Right lobe of liver (tissue), 6 donors: ENCODE results near the gene PER2. TPM values are rescaled to one million over a fixed set of nuclear protein-coding genes. Genes with fewer than 3 reads are reported as not detected.

Experiments
- ATAC-seq, 4 donors: fragments of 200-7000 bp; cut with Tn5 transposase; one replicate each; pipeline ENCODE4 v1.9.1; 2020; ENCODE audit warnings: mild to moderate bottlenecking in 4 of 4, moderate library complexity in 4 of 4
- DNase-seq, 3 donors: peaks; one replicate each; pipeline ENCODE4 v3.0.0-alpha.2; 2020
- H3K27ac ChIP-seq, 3 donors: fragments of 200-600 bp; one replicate each; pipeline ENCODE4 v1.8.0; 2022
- H3K27me3 ChIP-seq, 2 donors: fragments of 200-600 bp; one replicate each; pipeline ENCODE4 v1.8.0; 2022
- H3K36me3 ChIP-seq, 4 donors: fragments of 200-600 bp; sonication (generic) in 1 of 4; one replicate each; pipeline versions ENCODE4 v1.5.1 to v1.8.0; 2017 to 2022; ENCODE audit warnings: control low read depth in 1 of 4
- H3K4me1 ChIP-seq, 4 donors: fragments of 200-600 bp; sonication (generic) in 1 of 4; one replicate each; pipeline versions ENCODE4 v1.5.1 to v1.8.0; 2017 to 2022; ENCODE audit warnings: control low read depth in 1 of 4
- H3K4me3 ChIP-seq, 3 donors: fragments of 200-600 bp; one replicate each; pipeline ENCODE4 v1.8.0; 2022
- H3K9me3 ChIP-seq, 4 donors: fragments of 200-600 bp; sonication (generic) in 1 of 4; one replicate each; pipeline versions ENCODE4 v1.5.1 to v1.8.0; 2017 to 2022; ENCODE audit warnings: control low read depth in 1 of 4
- CTCF ChIP-seq, 4 donors: fragments of 200-600 bp in 3 of 4; fragments of 450-650 bp in 1 of 4; IDR thresholded peaks; one replicate each; pipeline versions ENCODE4 v1.5.1 to v1.8.0; 2016 to 2022; ENCODE audit warnings: antibody characterized with exemption in 4 of 4, mild to moderate bottlenecking in 2 of 4
- POLR2A ChIP-seq: fragments of 450-650 bp; IDR thresholded peaks from one replicate; pipeline ENCODE4 v1.6.1; 2017; ENCODE audit warnings: antibody characterized with exemption, mild to moderate bottlenecking
- WGBS: methylation state at CpG from one replicate; pipeline ENCODE4 v1.1.6; 2018; ENCODE audit warnings: low coverage, low lambda C conversion rate; ENCODE audit not compliant: insufficient coverage; ENCODE audit errors: missing lambda C conversion rate; 5-methylcytosine and 5-hydroxymethylcytosine counted together
- intact Hi-C, 2 donors: fragments of 100-400 bp; cut with DNase I; formaldehyde crosslinking; loops; one replicate each; pipeline versions ENCODE4 v1.11.2 to v1.14.1; 2022
- total RNA-seq, 6 experiments: library from RNA; depleted of rRNA in 2 of 6; stranded (reverse); fragments of >200 nt in 2 of 6; fragmentation: NEBNext Ultra II Directional in 3 of 6; extraction: Animal tissue kit (Norgen Biotek cat#: 25700) in 3 of 6; gene quantifications; one replicate each; pipeline versions ENCODE4 v1.1.0 to v1.2.4, GENCODE V29; 2016 to 2023
- donor health status: DM: no; HTN: yes; CAD: no.
- donor health status: DM: no; HTN: no; CAD: no.
- donor health status: DM: no; HTN: no; CAD: no.
- donor health status: DM: no; HTN: yes; CAD: no.
- donor health status: DM: no; HTN: yes; CAD: no.

PER2 gene
- total RNA-seq, 6 experiments from 2014 or later = 4.5 to 12.5 (median 6.1) TPM

GRCh38 chr2:238263204-238264071 is 25.0 kb downstream of the PER2 start:
- intact Hi-C loops = no loop called here

GRCh38 chr2:238262496-238263122 is 25.8 kb downstream of the PER2 start:
- Histone ChIP-seq H3K27ac (peak overlapping the region in 2 of 3 donors; percentile 67 to 69), H3K36me3 (peaks cover 0 to 19% (median 3%) of the 10 kb centered on the region in 4 donors), H3K4me3 (no peak overlapping the region), H3K9me3 (no peaks in the 10 kb centered on the region), H3K4me1 (peaks cover 0 to 19% (median 4%) of the 10 kb centered on the region in 4 donors), H3K27me3 (no peaks in the 10 kb centered on the region)
- WGBS = 27% methylated on average over 2 of the region's 12 CpGs
- intact Hi-C loops = no loop called here
- DNase-seq = peak in 2 of 3 donors; percentile 15 to 46
- TF ChIP-seq POLR2A = no peak
- TF ChIP-seq CTCF (IDR thresholded peaks at IDR 0.05) = no peak
- ATAC-seq = no peak

More at GRCh38 chr2:238263204-238264071, 25.0 kb downstream of the PER2 start:
- Histone ChIP-seq H3K36me3 (peaks cover 0 to 14% (median 2%) of the 10 kb centered on the region in 4 donors), H3K27me3 (no peaks in the 10 kb centered on the region), H3K4me3 (no peak overlapping the region), H3K27ac (peak overlapping the region; percentile 58 to 69 (median 67)), H3K9me3 (no peaks in the 10 kb centered on the region), H3K4me1 (peaks cover 0 to 19% (median 4%) of the 10 kb centered on the region in 4 donors)
- TF ChIP-seq CTCF (IDR thresholded peaks at IDR 0.05) (peak; percentile 73 to 82 (median 76)), POLR2A (no peak)
- ATAC-seq (peak; percentile 92 to 97 (median 92)), DNase-seq (peak; percentile 88 to 96 (median 95))
- 8% methylated on average over 13 of the region's 13 CpGs for WGBS

GRCh38 chr2:238261718-238262375 is 26.6 kb downstream of the PER2 start:
- H3K4me1 ChIP-seq = peaks cover 0 to 26% (median 4%) of the 10 kb centered on the region in 4 donors
- H3K9me3 ChIP-seq = no peaks in the 10 kb centered on the region
- peak in 2 of 3 donors; percentile 12 to 28 for DNase-seq
- intact Hi-C loops = no loop called here
- no peaks in the 10 kb centered on the region for H3K27me3 ChIP-seq
- TF ChIP-seq POLR2A (no peak), CTCF (IDR thresholded peaks at IDR 0.05) (no peak)
- H3K27ac ChIP-seq = no peak overlapping the region
- H3K4me3 ChIP-seq = no peak overlapping the region
- H3K36me3 ChIP-seq = peaks cover 0 to 14% (median 3%) of the 10 kb centered on the region in 4 donors
- 79% methylated on average over 4 of the region's 16 CpGs for WGBS
- no peak for ATAC-seq

GRCh38 chr2:238260883-238261282 is 27.5 kb downstream of the PER2 start:
- no peaks in the 10 kb centered on the region for H3K27me3 ChIP-seq
- no peak overlapping the region for H3K4me3 ChIP-seq
- H3K9me3 ChIP-seq = no peaks in the 10 kb centered on the region
- peak in 2 of 3 donors; percentile 37 to 59 for DNase-seq
- 73% methylated on average over 5 of the region's 18 CpGs for WGBS
- peaks cover 0 to 26% (median 4%) of the 10 kb centered on the region in 4 donors for H3K4me1 ChIP-seq
- H3K27ac ChIP-seq = no peak overlapping the region
- H3K36me3 ChIP-seq = peaks cover 0 to 15% (median 5%) of the 10 kb centered on the region in 4 donors
- no peak for ATAC-seq
- TF ChIP-seq POLR2A = no peak
- no peak for TF ChIP-seq CTCF (IDR thresholded peaks at IDR 0.05)
- intact Hi-C loops = no loop called here
